Activated naive CD4-positive, alpha-beta T cell (primary cell): ENCODE measurements around the gene IL3.

Experiments used
- DNase-seq, 4 experiments: peaks; one replicate each; lab custom pipeline; 2025; lab: John Stamatoyannopoulos, UW

The IL3 gene

DNA sequence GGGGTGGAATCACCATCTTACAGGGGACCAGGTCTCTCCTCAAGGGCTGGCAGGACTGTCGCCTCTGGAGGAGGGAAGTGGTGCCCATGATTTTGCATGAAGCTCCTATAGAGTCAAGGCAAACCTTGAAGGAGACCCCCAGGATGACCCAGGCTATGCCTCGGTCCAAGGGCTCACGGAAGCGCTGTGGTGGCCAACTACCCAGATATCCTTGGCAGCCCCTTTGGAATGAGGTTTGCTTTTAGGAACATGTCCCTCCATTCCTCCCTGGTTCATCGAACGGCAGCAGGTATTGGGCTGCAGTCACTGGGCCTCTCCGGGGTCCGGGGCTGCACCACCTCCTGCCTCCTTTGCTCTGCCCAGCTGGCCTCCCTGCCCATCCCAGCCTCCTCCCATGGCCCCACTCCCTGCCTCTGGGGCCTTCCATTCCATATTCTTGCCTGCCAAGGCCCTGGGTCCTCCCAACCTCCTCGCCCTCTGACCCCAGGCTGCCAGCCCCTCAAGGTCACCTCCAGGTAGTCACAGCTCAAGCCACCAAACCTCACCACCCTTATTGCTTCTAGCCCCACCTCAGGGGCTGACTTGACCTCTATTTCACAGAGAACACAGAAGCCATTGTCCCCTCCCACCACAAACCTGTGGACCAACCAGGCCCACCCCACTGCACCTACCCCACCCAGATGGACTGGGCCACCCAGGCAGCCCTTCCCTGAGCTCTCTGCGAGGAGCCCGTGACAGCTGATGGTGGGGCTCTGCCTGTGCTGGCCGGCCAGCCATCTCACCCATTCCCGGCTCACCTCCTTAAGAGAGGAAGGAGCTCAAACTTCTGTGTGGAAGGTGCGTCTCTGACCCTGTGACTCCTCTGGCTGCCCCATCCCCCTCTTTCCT, 3.6 kb upstream of the IL3 start:
- DNase-seq: no peak

DNA sequence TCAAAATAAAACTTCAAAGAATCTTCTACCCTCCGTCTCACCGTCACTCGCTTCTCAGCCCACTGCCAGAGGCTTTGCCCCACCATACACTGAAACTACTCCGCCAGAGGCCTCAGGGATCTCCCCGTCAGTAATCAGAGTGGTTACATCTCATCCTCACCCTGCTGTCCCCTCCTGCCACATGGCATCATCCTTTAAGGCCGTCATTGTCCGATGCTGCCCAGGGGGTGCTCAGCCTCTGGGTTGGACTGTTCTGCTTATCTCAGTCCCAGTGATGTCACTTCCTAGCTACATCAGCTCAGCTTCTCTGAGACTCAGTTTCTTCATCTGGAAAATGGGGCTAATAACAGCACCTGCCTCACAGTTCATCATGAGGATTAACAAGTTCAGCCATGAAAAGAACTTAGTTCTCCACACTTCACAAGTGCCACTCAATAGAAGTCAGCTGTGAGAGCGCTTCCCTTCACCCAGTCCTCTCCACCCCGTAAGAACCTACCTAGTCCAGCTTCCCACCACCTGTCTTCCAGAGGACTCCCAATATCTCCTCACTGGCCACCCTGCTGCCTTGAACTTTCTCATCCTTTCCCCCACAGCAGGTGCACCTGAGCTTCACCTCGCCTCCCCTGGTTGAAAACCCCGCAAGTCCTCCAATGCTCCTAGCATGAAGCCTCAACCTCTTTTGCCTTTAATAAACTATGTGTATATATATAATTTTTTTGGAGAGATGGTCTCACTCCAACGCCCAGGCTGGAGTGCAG, 2.8 kb upstream of the IL3 start:
- no peak for DNase-seq

DNA sequence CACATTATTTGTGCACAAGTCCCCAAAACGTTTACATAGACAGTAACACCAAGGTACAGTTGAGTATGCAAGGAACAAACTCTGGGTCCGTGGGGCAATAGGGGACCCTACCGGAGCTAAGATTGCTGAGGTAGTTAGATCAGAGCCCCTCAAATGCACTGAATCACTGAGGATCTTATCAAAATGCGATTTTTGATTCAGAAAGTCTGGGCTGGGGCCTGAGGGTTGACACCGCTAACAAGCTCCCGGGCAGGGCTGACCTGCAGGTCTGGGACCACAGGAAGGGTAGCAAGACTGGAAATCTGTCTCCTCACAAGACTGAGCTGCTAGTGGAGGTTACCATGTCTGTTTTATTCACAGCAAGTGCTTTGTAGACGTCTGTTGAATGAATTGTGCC, 1.8 kb upstream of the IL3 start:
- no peak for DNase-seq

DNA sequence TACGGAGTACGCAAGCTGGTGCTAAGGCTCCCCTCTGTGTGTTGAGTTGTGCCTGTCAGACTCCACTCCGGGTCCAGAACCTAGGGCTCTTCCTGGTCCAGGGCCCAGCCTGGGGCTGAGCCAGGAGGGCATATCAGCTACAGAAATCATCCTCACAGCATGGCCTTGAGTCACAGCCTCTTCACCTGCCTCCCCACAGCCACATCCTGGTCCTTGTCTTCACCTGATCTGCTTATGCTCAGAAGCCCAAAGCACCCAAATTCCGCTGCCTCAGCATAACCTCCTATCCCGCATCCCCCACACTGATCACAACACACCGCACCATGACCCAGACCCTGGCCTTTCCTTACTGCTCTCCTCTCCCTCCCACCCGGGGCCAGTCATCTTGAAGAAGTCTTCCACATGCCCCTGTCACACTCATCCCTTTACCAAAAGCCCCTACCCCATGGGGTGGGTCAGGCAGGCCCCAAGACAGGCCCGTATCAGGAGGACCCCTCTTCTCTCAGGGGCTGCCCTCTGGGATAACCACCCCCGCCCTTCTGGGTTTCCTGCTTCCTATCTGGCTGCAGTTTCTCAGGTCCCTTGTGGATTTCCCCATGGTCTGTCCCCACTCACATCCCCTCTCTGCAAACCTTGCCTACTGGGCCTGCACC, 1.3 kb upstream of the IL3 start:
- no peak for DNase-seq

DNA sequence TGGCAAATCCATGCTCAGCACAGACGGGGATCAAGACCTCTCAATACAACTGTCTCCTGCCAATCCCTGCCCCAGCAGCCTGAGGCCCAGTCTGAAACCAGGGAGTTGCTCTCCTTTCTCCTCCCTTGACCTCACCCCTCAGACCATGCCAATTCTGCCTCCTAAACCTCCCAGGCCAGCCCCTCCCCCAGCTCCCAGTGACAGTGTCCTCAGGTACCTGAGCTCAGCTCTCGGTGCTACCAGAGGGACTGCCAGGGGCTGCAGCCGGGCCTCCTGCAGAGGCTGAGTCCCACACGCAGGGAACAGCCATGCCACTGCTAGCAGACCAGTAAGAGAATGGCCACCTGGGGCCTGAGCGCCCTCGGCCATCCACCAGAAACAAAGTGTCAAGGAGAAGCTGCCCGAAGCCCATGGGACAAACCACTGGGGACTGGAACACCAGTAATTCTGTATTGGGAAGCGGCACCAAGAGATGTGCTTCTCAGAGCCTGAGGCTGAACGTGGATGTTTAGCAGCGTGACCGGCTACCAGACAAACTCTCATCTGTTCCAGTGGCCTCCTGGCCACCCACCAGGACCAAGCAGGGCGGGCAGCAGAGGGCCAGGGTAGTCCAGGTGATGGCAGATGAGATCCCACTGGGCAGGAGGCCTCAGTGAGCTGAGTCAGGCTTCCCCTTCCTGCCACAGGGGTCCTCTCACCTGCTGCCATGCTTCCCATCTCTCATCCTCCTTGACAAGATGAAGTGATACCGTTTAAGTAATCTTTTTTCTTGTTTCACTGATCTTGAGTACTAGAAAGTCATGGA, 557 bp upstream of the IL3 start:
- no peak for DNase-seq

DNA sequence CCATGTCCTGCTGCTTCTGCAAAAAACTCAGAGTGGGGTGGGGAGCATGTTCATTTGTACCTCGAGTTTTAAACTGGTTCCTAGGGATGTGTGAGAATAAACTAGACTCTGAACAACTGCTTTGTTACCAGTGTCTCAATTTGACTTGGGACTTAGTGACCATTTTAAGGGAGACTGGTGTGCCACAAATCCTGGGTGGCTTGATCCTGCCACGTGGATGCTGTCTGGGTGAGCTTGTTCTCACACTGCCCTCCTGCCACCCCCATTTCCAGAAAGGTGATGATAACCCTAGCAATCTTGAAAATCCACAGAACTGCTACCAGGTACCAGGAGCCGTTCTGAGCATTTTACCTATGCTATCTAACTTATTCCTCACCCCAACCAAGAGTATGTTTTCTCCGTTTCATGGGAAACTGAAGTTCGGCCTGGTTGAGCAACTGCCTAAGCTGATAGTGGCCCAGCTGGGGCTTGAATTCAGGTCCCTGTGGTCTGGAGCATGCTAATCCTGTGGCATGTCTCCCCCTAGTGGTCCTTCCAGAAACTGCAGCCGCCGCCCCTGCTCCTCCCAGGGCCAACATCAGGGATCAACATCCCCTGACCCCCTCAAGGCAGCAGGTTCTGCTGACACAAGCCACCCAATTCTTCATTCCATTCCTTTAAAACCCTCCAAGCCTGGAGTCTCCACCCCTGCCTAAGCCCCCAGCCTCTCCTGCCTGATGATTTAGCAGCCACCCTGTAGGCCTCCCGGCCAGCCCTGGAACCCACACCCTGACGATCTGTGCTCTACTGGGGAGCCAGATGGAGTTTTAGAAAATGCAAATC, 2.8 kb downstream of the IL3 start:
- peak; percentile 60 to 82 (median 72) for DNase-seq

DNA sequence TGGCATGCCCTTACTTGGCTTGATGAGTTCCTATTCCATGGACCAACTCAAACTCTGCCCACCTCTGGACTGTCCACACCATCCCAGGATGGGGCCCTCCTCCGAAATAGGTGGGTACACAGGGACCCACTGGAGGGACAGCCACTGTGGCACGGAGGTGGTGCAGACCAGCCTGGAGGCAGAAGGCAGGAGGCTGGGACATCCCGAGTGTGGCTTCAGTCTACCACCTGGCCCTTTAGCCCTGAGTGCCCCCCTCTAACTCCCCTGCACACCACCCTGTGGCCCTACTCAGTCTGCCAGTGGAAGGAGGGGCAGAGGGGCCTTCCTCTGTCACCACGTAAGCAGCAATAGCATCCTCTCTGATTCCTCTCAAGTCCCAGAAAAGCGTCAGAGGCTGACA, 3.7 kb downstream of the IL3 start:
- no peak for DNase-seq

DNA sequence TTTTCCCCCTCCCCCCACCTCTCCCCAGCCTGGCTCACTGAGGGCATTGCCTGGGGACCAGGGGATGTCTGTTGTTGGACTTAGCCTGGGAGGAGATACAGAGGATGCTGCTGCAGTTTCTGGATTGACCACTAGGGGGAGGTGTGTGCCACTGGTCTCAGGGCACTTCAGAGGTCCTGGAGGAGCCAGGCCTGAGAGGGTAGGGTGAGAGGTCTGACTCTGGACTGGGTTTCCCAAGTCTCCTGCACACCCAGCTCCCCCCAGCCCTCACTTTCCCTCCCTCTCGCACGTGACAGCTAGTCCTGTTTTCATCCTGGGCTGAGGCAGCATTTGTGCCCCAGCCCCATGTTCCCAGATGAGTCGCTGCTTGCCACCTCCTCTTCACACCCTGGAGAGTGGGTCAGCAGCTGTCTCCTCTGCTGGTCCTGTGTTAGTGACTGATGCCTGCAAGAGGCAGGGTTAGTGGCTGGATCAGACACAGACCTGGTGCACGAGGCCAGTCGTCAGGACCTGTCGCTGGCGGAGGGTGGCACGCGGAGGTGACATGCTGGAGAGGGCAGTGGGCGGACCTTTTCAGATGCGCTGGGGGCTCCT, 4.4 kb downstream of the IL3 start:
- peak; percentile 49 to 78 (median 64) for DNase-seq

DNA sequence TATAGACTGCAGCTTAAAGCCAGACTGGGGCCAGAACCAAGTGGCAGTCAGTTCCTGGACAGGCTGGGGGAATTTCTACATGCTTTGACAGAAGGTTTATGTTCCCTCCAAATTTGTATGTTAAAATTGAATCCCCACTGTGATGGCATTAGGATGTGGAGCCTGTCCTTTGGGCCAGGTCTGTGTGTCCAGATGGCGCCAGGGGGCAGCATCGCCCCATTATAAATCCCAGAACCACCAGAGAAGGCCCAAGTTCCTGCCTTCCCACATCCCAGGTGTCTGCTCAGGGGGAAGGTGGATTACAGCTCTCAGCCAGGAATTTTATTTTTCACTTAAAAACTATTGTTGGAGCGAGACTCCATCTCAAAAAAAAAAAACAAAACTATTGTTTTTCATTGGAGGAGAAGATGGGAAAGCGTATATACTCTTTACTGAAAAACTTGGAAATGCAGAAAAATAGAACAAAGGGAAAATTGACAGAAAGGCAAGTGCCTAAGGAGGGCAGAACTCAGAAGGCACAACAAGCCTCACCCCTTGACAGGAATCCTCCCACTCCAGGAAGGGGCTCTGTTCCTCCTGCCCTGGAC, 5.0 kb downstream of the IL3 start:
- no peak for DNase-seq

DNA sequence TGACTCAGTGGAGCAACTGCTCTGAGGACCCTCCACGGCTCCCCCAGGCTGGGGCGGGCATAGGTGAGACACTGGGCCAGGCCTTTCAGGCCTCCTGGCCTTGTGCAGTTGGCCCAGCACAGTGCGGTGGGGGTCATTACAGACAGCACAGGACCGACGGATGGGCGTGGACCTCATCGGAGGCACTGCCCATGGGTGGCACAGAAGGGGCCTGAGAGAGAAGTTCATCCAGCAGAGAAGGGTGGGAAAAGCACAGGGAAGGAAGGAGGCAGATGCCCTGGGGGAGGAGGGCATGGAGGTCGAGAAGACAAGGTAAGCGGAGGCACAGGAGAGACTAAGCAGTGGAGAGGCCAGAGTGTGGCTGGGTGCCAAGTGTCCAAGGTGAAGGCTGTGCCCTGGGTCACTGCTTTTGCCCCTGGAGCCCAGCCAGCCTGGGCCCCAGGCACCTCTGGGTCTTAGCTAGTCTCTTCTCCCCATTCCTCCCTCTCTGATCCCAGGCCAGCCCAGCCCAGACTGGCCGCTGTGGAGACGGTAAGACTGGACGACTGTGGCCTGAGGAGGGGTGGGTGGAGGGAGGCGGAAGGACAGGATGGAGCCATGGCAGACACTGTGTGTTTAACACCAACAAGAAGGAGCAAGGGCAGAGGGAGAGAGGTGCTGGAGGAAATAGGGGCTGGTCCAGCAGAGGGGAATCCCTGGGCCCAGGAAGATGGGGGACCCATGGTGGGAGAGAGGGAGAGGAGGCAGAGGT, 5.7 kb downstream of the IL3 start:
- no peak for DNase-seq

DNA sequence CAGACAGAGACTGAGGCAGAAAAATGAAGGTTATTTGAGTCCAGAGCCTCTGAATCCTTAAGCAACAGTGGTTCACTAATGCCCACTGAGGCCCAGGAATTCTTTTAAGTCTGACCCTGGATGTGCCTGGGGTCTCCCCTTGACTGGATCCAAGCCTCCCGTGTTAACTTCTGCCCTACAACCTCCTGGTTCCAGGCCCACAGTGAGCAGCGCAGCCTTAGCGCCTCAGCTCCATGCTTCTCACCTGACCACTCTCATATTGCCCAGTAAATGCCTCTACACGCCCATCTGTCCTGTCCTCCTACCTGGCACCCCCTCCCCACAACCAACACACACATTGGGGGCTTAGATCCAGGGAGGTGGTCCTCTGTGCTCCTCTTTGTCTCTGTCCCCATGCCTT, 6.4 kb downstream of the IL3 start:
- no peak for DNase-seq

DNA sequence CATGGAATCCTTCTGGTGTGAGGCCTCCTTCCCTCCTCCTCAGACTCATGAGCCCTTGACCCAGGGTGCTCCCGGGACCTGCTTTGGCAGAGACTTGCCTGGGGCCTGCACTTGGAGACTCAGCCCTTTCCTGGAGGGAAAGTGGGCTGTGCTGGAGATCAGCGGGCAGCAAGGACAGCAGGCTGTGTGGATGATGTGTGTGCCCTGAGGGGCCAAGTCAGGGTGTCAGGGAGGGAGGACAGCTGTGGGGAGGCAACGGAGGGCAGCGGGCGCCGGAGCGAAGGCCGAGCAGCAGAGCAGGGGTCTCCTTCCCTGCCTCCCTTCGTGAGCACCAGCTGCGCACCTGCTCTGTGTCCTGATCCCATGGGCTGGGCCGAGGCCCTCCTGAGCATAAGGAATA, 7.0 kb downstream of the IL3 start:
- DNase-seq: no peak

DNA sequence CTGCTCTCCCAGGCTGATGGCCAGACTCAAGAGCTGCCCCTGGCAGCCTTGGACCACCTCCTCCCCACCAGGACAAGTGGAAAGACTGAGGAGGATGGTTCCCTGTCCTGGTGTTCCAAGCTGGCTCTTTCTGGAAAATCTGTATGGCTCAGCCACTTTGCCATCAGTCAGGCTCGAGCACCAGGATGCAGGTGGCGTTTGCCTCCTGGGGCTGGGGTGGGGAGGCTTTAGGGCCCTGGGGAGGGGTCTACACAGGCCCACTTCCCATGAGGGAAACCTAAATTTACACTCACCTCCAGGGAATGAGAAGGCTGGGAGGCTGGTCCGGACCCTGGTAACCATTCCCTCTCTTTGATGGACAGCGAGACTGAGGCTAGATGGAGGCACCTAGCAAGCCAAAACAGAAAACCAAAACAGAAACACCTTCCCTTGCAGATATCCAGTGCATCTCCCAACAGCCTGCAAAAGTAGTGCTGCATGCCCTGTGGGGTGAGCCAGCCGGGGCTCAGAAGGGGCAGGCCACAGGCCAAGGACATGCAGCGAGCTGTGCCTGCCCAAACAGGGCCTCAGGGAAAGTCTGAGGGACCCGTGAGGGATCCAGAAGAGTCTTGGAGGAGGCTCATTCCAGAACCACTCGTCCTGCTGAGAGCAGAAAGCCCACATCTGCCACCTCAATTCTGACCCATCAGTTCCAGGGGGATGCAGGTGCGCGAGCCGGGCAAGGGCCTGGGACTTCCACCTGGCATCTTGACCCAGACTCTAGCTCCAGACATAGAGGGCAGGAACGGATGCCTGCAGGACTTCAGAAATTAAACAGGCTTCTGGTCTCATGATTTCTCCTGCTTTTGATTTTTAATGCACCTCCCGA, 7.7 kb downstream of the IL3 start:
- no peak for DNase-seq

DNA sequence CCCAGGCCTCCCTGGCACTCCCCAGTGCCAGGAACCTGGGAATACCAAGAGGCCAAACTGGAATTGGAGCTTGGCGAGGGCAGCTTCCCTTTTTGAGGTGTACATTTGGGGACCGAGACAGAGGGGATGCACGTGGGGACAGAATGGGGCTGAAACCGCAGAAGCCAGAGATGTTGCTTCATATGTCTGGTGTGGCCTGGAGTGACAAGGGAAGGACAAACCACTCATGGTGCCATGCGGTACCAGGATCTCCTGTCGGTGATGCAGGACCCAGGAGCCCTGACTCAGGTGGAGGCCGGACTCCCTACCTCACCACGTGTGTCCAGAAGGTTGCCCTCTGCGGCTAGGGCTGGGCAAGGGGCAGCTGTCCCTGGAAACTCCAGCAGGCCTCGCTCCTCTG, 9.1 kb downstream of the IL3 start:
- DNase-seq: no peak

DNA sequence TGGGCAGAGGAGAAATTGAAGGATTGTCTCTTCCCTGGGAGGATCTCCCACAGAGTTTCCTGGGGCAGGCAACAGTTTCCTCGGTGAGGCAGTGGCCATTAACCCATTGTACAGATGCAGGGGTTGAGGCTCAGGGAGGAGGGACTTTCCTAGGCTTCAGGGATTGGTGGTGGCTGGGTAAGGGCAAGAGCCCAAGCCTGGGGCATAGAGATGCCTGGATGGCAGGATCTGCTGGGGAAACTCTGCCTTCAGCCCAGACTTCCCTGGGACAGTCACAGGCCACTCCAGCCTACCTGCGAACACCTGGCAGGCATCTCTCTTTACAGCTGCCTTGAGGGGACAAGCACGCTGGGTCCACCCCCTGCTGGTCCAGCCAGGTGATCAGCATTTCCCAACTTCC, 9.5 kb downstream of the IL3 start:
- DNase-seq: no peak

DNA sequence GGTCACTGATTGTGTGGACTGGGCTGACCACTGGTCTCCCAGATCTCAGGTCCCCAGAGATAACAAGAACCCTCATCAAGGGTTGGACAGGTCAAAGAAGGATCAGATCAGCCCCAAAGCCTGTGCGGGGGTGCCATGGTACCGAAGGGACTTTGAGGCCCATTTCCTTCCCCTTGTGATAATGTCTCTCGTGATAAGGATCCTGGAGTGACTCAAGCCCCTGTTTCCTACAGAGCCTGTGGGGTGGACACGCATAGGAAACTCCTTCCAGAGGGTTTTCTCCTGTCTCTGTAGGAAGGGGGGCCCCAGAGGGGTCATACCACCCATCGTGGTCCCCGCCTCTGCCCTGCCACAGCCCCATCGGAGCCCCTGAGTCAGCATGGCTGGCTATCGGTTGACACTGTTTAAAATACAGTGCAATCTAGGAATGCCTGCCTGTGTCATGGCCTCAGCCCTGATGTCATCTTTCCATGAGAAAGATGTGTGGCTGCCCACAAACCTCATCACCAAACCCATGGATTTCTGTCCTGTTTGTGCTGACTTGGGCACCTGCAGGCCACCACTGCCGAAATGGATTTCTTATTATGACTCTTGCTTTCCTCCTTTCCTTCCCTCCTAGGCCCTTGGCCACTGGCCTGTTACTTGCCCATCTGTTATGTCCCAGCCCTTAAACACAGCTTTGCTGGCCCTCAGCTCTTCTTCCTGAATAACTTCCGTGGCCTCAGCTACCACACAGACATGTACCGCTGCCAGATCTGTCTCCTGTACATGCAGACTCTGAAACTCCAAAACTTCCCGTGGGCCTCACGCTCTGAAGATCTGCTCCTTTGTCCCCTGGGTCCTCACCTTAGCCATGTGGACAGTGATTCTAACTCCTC, 10.2 kb downstream of the IL3 start:
- no peak for DNase-seq

DNA sequence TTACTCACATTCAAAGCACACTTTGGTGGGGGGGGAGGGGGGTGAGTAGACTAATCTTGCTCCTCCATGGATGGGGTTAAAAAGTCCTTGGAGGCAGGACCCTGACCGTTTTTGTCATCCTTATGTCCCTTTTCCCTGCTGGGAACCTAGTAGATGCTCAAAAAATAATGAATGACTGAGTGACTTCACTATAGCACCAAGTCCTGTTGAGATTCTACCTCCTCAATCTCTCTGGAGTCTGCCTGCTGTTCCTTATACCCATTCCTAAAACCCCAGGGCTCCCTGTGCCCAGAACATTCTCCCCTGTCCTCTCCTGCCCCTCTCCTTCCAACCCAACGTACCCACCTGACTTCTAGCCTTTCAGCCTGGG, 10.9 kb downstream of the IL3 start:
- no peak for DNase-seq

DNA sequence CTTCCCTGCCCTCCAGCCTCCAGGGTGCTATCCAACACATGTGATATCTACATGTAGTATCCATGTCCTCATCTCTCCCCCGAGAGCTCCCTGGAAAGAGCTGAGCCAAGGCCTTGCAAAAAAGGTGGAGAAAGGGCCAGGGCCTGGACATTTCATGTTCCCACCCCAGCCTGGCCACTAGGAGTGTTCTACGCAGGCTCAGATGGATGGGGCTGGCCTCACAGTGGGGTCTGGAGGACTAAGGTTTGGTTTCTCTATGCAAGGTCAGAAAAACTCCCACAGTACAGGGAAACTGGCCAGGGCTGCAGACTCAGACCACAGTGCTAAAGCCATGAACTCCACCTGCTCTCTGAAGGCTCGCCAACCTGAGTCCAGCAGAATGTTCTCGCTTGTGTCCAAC, 11.6 kb downstream of the IL3 start:
- no peak for DNase-seq
